Kidney (tissue), 14 donors: Measurements from ENCODE around the gene HOXD13. TPM values are rescaled to one million over a fixed set of nuclear protein-coding genes. Genes with fewer than 3 reads are reported as not detected.

Experiments used
- DNase-seq, 5 donors: peaks; one replicate each; pipeline ENCODE4 v3.0.0-alpha.2; 2013 to 2020
- FAIRE-seq: peaks from 2 replicates; lab custom pipeline; 2012; peaks lifted over from hg19 to GRCh38; lab: Jason Lieb, UNC
- H3K27ac ChIP-seq, 2 donors: one replicate each; pipeline ENCODE4 v1.7.0; 2013; ENCODE audit warnings: low read depth in 2 of 2, low read length in 2 of 2, inconsistent platforms in 1 of 2
- H3K27me3 ChIP-seq: one replicate; pipeline ENCODE4 v1.7.1; 2013; ENCODE audit warnings: low read length, inconsistent platforms; ENCODE audit not compliant: control insufficient read depth, insufficient read depth
- H3K36me3 ChIP-seq, 3 donors: one replicate each; pipeline versions ENCODE4 v1.7.0 to v1.7.1; 2013; ENCODE audit warnings: low read length in 3 of 3, control low read depth in 1 of 3, inconsistent platforms in 1 of 3; ENCODE audit not compliant: insufficient read depth in 3 of 3, control insufficient read depth in 2 of 3
- H3K4me1 ChIP-seq, 3 donors: one replicate each; pipeline versions ENCODE4 v1.7.0 to v1.7.1; 2013; ENCODE audit warnings: low read length in 3 of 3, inconsistent platforms in 1 of 3, low read depth in 1 of 3; ENCODE audit not compliant: control insufficient read depth in 2 of 3, insufficient read depth in 2 of 3
- H3K4me3 ChIP-seq, 3 donors: one replicate each; pipeline versions ENCODE4 v1.7.0 to v1.8.1; 2013; ENCODE audit warnings: low read length in 3 of 3, control low read depth in 1 of 3, inconsistent platforms in 1 of 3
- H3K9ac ChIP-seq, 3 donors: one replicate each; pipeline versions ENCODE4 v1.7.0 to v1.7.1; 2013; ENCODE audit warnings: low read length in 3 of 3, control low read depth in 1 of 3, inconsistent platforms in 1 of 3
- H3K9me3 ChIP-seq, 3 donors: one replicate each; pipeline versions ENCODE4 v1.7.0 to v1.7.1; 2013; ENCODE audit warnings: low read length in 3 of 3, control low read depth in 1 of 3, inconsistent platforms in 1 of 3; ENCODE audit not compliant: control insufficient read depth in 2 of 3, insufficient read depth in 1 of 3
- CTCF ChIP-seq: IDR thresholded peaks from 3 replicates; pipeline ENCODE4 v1.5.1; 2012; ENCODE audit warnings: mild to moderate bottlenecking, moderate library complexity, borderline replicate concordance; ENCODE audit not compliant: insufficient read depth; ENCODE audit errors: extremely low read depth
- intact Hi-C: fragments of 100-400 bp; cut with DNase I; formaldehyde crosslinking; loops from one replicate; pipeline ENCODE4 v1.11.1; 2022
- polyA plus RNA-seq: library from polyadenylated mRNA; stranded (reverse); fragments of 350-450 nt; fragmentation: Illumina TruSeq; extraction: RNeasy Lipid Tissue Mini Kit (QIAGEN cat#74804); gene quantifications from one replicate; pipeline ENCODE4 v1.2.3, GENCODE V29; 2014; ENCODE audit warnings: low read depth, low replicate concordance; ENCODE audit not compliant: insufficient read depth
- total RNA-seq: library from RNA; stranded (reverse); fragmentation: NEBNext Ultra II Directional; extraction: Animal tissue kit (Norgen Biotek cat#: 25700); gene quantifications from one replicate; pipeline ENCODE4 v1.2.1, GENCODE V29; 2021
- donor health status: control.
- donor health status: control.
- donor health status: control.
- donor health status: control.
- donor health status: control.
- donor health status: DM: yes; HTN: yes; CAD: no.
- donor health status: Normal renal cell carcinoma (clear cell type).

The HOXD13 gene
- total and polyA plus RNA-seq, 2 donors from 2014 or later, result not detected

DNA sequence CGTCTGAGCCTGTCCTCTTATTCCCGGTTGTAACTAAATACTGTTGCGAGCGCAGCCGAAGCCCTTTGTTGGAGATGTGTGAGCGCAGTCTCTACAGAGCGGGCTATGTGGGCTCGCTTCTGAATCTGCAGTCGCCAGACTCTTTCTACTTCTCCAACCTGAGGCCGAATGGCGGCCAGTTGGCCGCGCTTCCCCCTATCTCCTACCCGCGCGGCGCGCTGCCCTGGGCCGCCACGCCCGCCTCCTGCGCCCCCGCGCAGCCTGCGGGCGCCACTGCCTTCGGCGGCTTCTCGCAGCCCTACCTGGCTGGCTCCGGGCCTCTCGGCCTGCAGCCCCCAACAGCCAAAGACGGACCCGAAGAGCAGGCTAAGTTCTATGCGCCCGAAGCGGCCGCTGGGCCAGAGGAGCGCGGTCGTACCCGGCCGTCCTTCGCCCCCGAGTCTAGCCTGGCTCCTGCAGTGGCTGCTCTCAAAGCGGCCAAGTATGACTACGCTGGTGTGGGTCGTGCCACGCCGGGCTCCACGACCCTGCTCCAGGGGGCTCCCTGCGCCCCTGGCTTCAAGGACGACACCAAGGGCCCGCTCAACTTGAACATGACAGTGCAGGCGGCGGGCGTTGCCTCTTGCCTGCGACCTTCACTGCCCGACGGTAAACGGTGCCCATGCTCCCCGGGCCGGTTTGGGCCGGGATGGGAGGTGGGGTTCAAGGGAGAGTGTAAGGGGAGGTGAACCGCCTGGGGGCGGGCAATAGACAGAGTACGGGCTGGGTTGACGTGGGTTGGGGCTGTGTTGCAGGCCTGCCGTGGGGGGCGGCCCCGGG is 7.4 kb downstream of the HOXD13 start, which contains the start of gene HOXD12:
TSS of gene HOXD12 (plus strand) at position 68 of the 819 bp plus-strand sequence. CDS start at position 75, 7 bp downstream.
- DNase-seq (peak in 4 of 5 donors; percentile 68 to 83 (median 78)), FAIRE-seq (no peak)
- Histone ChIP-seq H3K9me3 (no peaks in the 10 kb centered on the region), H3K4me3 (peak within 1 kb of the TSS in 1 of 3 donors; percentile 6), H3K9ac (no peak within 1 kb of the TSS), H3K4me1 (peaks cover 0 to 10% (median 5%) of the 10 kb centered on the region in 3 donors), H3K27me3 (peaks cover 61% of the 10 kb centered on the region), H3K36me3 (no peaks in the 10 kb centered on the region), H3K27ac (no peak within 1 kb of the TSS)
- intact Hi-C loops, result loop anchor here (10.0 kb wide), 1 partner anchor 415 kb away; no protein-coding TSS in a partner anchor
- TF ChIP-seq CTCF, result no peak

- peak in 3 of 5 donors; percentile 38 to 69 (median 45) for DNase-seq
- H3K27me3 ChIP-seq, result peaks cover 54% of the 10 kb centered on the region
These were observed 8.1 kb downstream of the HOXD13 start for GRCh38 chr2:176100547-176101140.

DNA sequence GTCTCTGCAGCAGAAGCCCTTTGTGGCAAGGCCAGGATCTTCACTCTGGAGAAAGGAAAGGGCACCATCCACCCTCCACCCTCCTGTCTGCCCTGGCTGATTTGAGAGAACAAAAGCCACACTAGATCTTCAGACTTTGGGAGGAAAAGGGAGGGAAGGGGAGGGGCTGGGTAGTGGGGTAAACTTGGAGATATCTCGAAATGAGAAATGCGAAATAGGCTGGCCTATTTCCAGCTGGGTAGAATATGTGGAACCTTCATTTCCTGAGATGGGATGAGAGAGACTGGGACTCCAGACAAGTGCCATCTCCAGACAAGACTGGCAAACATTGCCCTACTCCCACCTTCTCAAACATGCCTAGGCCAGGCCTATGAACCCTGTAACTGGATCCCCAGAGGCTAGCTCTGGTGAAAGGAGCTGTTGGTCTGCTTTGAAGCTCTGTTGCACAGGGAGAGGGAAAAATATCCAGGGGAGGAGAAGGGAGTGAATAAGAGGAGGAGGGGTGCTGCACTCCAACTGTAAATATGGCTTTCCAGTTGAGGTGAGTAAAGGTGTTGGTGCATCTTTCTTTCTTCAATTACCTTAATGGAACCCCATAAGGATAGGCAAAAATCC is 8.8 kb downstream of the HOXD13 start:
- Histone ChIP-seq H3K27me3 (peaks cover 47% of the 10 kb centered on the region), H3K36me3 (no peaks in the 10 kb centered on the region), H3K27ac (no peak overlapping the region), H3K9ac (no peak overlapping the region), H3K4me1 (peaks cover 0 to 13% (median 5%) of the 10 kb centered on the region in 3 donors), H3K4me3 (no peak overlapping the region), H3K9me3 (no peaks in the 10 kb centered on the region)
- intact Hi-C loops, result no loop called here
- no peak for TF ChIP-seq CTCF
- DNase-seq (peak in 3 of 5 donors; percentile 66 to 81 (median 80)), FAIRE-seq (no peak)

More at GRCh38 chr2:176100547-176101140, 8.1 kb downstream of the HOXD13 start:
- no peak overlapping the region for H3K27ac ChIP-seq
- peaks cover 0 to 10% (median 5%) of the 10 kb centered on the region in 3 donors for H3K4me1 ChIP-seq
- intact Hi-C loops, result no loop called here
- H3K4me3 ChIP-seq, result no peak overlapping the region
- H3K9ac ChIP-seq, result no peak overlapping the region
- H3K36me3 ChIP-seq, result no peaks in the 10 kb centered on the region
- no peak for FAIRE-seq
- TF ChIP-seq CTCF, result no peak
- H3K9me3 ChIP-seq, result no peaks in the 10 kb centered on the region
